ENCODE measurements around the gene MRC1. TPM values are rescaled to one million over a fixed set of nuclear protein-coding genes. Genes with fewer than 3 reads are reported as not detected.

MRC1 gene
- total RNA-seq, 2 experiments from 2014 or later: not detected

DNA sequence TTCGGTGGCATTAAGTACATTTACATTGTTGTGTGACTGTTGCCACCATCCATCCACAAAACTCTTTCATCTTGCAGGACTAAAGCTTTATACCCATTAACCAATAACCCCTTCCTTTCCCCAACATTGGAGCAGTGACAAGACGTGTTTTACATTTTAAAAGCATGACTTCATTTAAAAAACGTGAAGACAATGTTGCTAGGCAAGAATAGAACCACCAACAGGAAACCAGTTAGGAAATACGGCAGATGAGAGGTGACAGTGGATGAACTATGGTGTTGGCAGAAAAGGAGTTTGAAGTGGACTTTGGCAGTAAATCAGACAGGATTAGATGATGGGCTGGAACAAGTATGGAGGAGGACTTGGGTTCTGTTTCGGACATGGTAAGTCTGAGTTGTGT is 40.2 kb upstream of the MRC1 start:
- TF ChIP-seq, protein P1, sequence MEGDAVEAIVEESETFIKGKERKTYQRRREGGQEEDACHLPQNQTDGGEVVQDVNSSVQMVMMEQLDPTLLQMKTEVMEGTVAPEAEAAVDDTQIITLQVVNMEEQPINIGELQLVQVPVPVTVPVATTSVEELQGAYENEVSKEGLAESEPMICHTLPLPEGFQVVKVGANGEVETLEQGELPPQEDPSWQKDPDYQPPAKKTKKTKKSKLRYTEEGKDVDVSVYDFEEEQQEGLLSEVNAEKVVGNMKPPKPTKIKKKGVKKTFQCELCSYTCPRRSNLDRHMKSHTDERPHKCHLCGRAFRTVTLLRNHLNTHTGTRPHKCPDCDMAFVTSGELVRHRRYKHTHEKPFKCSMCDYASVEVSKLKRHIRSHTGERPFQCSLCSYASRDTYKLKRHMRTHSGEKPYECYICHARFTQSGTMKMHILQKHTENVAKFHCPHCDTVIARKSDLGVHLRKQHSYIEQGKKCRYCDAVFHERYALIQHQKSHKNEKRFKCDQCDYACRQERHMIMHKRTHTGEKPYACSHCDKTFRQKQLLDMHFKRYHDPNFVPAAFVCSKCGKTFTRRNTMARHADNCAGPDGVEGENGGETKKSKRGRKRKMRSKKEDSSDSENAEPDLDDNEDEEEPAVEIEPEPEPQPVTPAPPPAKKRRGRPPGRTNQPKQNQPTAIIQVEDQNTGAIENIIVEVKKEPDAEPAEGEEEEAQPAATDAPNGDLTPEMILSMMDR (IDR thresholded peaks at IDR 0.05): no peak
- Mint-ChIP-seq H3K9me3 (no peaks in the 10 kb centered on the region), H3K4me1 (ENCODE audit: low read depth) (no peaks in the 10 kb centered on the region), H3K4me3 (no peak overlapping the region), H3K36me3 (ENCODE audit: low read depth) (no peaks in the 10 kb centered on the region), H3K27me3 (no peaks in the 10 kb centered on the region), H3K27ac (no peak overlapping the region)
- no peak for ATAC-seq
- DNase-seq: no peak
- ChIA-PET CTCF (no interaction called here), POLR2A (no interaction called here)
- intact Hi-C loops (cut with micrococcal nuclease): no loop called here

DNA sequence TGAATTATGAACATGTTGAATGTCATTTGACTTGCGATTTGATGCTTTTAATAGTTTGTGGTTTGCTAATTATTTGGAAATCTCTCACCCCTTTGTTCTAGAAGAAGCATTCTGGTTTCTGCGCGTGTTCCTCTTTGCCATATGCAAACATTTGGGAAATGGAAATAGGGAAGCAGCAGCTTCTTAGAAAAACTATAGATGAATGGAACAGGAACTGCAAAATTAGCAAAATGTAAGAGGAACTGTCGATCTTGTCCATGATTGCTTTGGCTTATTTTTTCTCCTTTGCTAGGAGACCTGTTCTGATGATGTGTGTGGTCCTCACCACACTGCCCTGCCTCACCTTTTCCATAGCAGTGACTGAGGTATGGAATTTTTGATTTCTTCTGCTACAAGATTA is 38.1 kb upstream of the MRC1 start:
- DNase-seq (no peak), ATAC-seq (no peak)
- CTCF ChIA-PET: no interaction called here
- Mint-ChIP-seq H3K27ac (no peak overlapping the region), H3K4me3 (no peak overlapping the region), H3K9me3 (no peaks in the 10 kb centered on the region), H3K27me3 (no peaks in the 10 kb centered on the region), H3K36me3 (ENCODE audit: low read depth) (no peaks in the 10 kb centered on the region), H3K4me1 (ENCODE audit: low read depth) (no peaks in the 10 kb centered on the region)
- POLR2A ChIA-PET: no interaction called here
- intact Hi-C loops (cut with micrococcal nuclease): no loop called here
- TF ChIP-seq, protein P1 (IDR thresholded peaks at IDR 0.05): no peak

GRCh38 chr10:17779784-17780183 is 29.4 kb upstream of the MRC1 start:
- intact Hi-C loops (cut with micrococcal nuclease): no loop called here
- no peak for DNase-seq
- Mint-ChIP-seq H3K4me1 (ENCODE audit: low read depth) (no peaks in the 10 kb centered on the region), H3K27ac (no peak overlapping the region), H3K4me3 (no peak overlapping the region), H3K36me3 (ENCODE audit: low read depth) (no peaks in the 10 kb centered on the region), H3K9me3 (no peaks in the 10 kb centered on the region), H3K27me3 (no peaks in the 10 kb centered on the region)
- no peak for ATAC-seq
- ChIA-PET CTCF (interaction anchor here (0.7 kb wide), 1 partner anchor 9 kb away, joined by 3 read pairs; no protein-coding TSS in a partner anchor), POLR2A (no interaction called here)
- TF ChIP-seq, protein P1 (IDR thresholded peaks at IDR 0.05): no peak

GRCh38 chr10:17780727-17781126 is 28.4 kb upstream of the MRC1 start:
- TF ChIP-seq, protein P1 (IDR thresholded peaks at IDR 0.05): no peak
- no peaks in the 10 kb centered on the region for H3K27me3 Mint-ChIP-seq
- no peaks in the 10 kb centered on the region for H3K36me3 Mint-ChIP-seq (ENCODE audit: low read depth)
- no peak overlapping the region for H3K27ac Mint-ChIP-seq
- POLR2A ChIA-PET: no interaction called here
- H3K9me3 Mint-ChIP-seq: no peaks in the 10 kb centered on the region
- CTCF ChIA-PET: interaction anchor here (1.4 kb wide), 1 partner anchor 24 kb away, joined by 3 read pairs; no protein-coding TSS in a partner anchor
- intact Hi-C loops (cut with micrococcal nuclease): no loop called here
- ATAC-seq (no peak), DNase-seq (no peak)
- H3K4me1 Mint-ChIP-seq (ENCODE audit: low read depth): no peaks in the 10 kb centered on the region
- no peak overlapping the region for H3K4me3 Mint-ChIP-seq

DNA sequence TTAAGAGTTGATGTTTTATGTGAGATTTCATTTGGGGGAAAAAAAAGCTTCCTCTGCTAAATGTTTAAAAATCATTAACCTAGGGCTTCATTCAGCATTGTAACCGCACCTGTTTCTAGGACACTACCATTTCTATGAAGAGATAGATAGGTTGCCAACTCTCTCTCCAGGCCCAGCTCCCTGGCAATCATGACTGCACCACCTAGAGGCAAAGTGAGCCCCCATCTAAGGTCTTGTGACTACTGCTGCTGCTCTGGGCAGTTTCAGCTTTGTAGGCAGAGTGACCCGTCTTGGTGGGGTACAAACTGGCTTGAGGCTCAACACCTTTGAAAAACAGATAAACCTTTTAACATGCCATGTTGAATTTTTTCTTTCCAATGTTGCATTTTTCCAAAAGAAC is 27.3 kb upstream of the MRC1 start:
- DNase-seq (no peak), ATAC-seq (no peak)
- ChIA-PET CTCF (interaction anchor here (0.7 to 1.4 kb wide), 2 partner anchors 10 to 25 kb away, joined by 3 read pairs; no protein-coding TSS in a partner anchor), POLR2A (no interaction called here)
- Mint-ChIP-seq H3K9me3 (no peaks in the 10 kb centered on the region), H3K4me3 (no peak overlapping the region), H3K27me3 (no peaks in the 10 kb centered on the region), H3K27ac (no peak overlapping the region), H3K4me1 (ENCODE audit: low read depth) (no peaks in the 10 kb centered on the region), H3K36me3 (ENCODE audit: low read depth) (no peaks in the 10 kb centered on the region)
- TF ChIP-seq, protein P1 (IDR thresholded peaks at IDR 0.05): no peak
- intact Hi-C loops (cut with micrococcal nuclease): no loop called here

Data from activated CD8-positive, alpha-beta T cell treated with anti-CD3 and anti-CD28 coated beads for 36 hours (primary cell).